GM10266 (cell line): ENCODE measurements around the gene CHSY3.

Experiments used
- DNase-seq: peaks from one replicate; pipeline ENCODE4 v3.0.0; 2012; ENCODE audit errors: extremely low spot score
- CTCF ChIP-seq: IDR thresholded peaks from 2 replicates; pipeline ENCODE4 v1.5.1; 2012; ENCODE audit warnings: mild to moderate bottlenecking, low read depth; ENCODE audit not compliant: control insufficient read depth, insufficient read depth; ENCODE audit errors: missing control alignments

CHSY3 gene

GRCh38 chr5:129904102-129904666 is at the start of gene CHSY3:
Gene CHSY3 (plus strand): TSS chr5:129904465.
- DNase-seq, result no peak
- no peak for TF ChIP-seq CTCF

- no peak for DNase-seq
- TF ChIP-seq CTCF, result no peak
Observed at GRCh38 chr5:129856325-129856724, 47.9 kb upstream of the CHSY3 start.

- no peak for DNase-seq
- TF ChIP-seq CTCF, result no peak
Observed at GRCh38 chr5:129857116-129857515, 47.1 kb upstream of the CHSY3 start.

- no peak for TF ChIP-seq CTCF
- no peak for DNase-seq
Observed at GRCh38 chr5:129858131-129858675, 46.1 kb upstream of the CHSY3 start.

GRCh38 chr5:129884322-129884721 is 19.9 kb upstream of the CHSY3 start:
- no peak for TF ChIP-seq CTCF

GRCh38 chr5:129899454-129899853 is 4.8 kb upstream of the CHSY3 start:
- no peak for DNase-seq
- TF ChIP-seq CTCF, result no peak

More at GRCh38 chr5:129884322-129884721, 19.9 kb upstream of the CHSY3 start:
- DNase-seq, result no peak

GRCh38 chr5:129902816-129903215 is 1.4 kb upstream of the CHSY3 start:
- no peak for TF ChIP-seq CTCF
- DNase-seq, result no peak
